DOHH2 (cell line): ENCODE results near the gene ZNF683.

Source experiments
- H3F3A ChIP-seq: fragments of 200-600 bp; sonication (generic), shearing (Covaris generic); 2 replicates; pipeline ENCODE4 v1.6.0; 2016; ENCODE audit warnings: antibody characterized with exemption, mild to moderate bottlenecking; ENCODE audit not compliant: control insufficient read depth, insufficient read depth
- H3K27ac ChIP-seq: fragments of 200-600 bp; sonication (generic); 2 replicates; pipeline ENCODE4 v1.5.1; 2014; ENCODE audit warnings: low read depth, mild to moderate bottlenecking, low read length, moderate library complexity
- H3K27me3 ChIP-seq: fragments of 200-600 bp; sonication (generic); 2 replicates; pipeline ENCODE4 v1.6.1; 2014; ENCODE audit warnings: mild to moderate bottlenecking, low read length, mixed read lengths; ENCODE audit not compliant: control insufficient read depth
- H3K36me3 ChIP-seq: fragments of 200-600 bp; sonication (generic); 2 replicates; pipeline ENCODE4 v1.6.1; 2014; ENCODE audit warnings: mild to moderate bottlenecking, low read length, moderate library complexity, mixed read lengths; ENCODE audit not compliant: control insufficient read depth
- H3K4me1 ChIP-seq: fragments of 200-600 bp; sonication (generic); 2 replicates; pipeline ENCODE4 v1.6.1; 2014; ENCODE audit warnings: mild to moderate bottlenecking, low read length, mixed read lengths; ENCODE audit not compliant: control insufficient read depth
- H3K4me2 ChIP-seq: fragments of 200-600 bp; sonication (generic); 2 replicates; pipeline ENCODE4 v1.6.0; 2014; ENCODE audit warnings: mild to moderate bottlenecking, low read length, moderate library complexity
- H3K4me3 ChIP-seq: fragments of 200-600 bp; sonication (generic); 2 replicates; pipeline ENCODE4 v1.5.1; 2014; ENCODE audit warnings: mild to moderate bottlenecking, low read length, mixed read lengths
- H3K79me2 ChIP-seq: fragments of 200-600 bp; sonication (generic); 2 replicates; pipeline ENCODE4 v1.6.1; 2014; ENCODE audit warnings: mild to moderate bottlenecking, low read length, mixed read lengths; ENCODE audit not compliant: control insufficient read depth
- H3K9me2 ChIP-seq: fragments of 200-600 bp; sonication (generic); replicated peaks from 2 replicates; pipeline ENCODE4 v1.6.1; 2014; ENCODE audit warnings: mild to moderate bottlenecking, low read length, mixed read lengths; ENCODE audit not compliant: control insufficient read depth
- H3K9me3 ChIP-seq: fragments of 200-600 bp; sonication (generic); 2 replicates; pipeline ENCODE4 v1.6.1; 2014; ENCODE audit warnings: antibody characterized with exemption, low read length, mixed read lengths; ENCODE audit not compliant: control insufficient read depth, insufficient read depth
- H4K20me1 ChIP-seq: fragments of 200-600 bp; sonication (generic); 2 replicates; pipeline ENCODE4 v1.6.0; 2014; ENCODE audit warnings: low read depth, mild to moderate bottlenecking, antibody characterized with exemption, low read length, moderate library complexity; ENCODE audit not compliant: control insufficient read depth, insufficient read depth
- CTCF ChIP-seq: fragments of 200-600 bp; sonication (generic); IDR thresholded peaks from one replicate; pipeline ENCODE4 v1.5.1; 2014; ENCODE audit warnings: antibody characterized with exemption, mild to moderate bottlenecking, low read depth, low read length; ENCODE audit not compliant: poor library complexity, severe bottlenecking
- EZH2phosphoT487 ChIP-seq: fragments of 200-600 bp; sonication (generic); IDR thresholded peaks from 2 replicates; pipeline ENCODE4 v1.6.1; 2017; ENCODE audit warnings: borderline replicate concordance, mild to moderate bottlenecking, antibody characterized with exemption, low read length, moderate library complexity, mixed read lengths

The ZNF683 gene

GRCh38 chr1:26405281-26405915 is 32.8 kb upstream of the ZNF683 start:
- no peaks in the 10 kb centered on the region for H3K9me2 ChIP-seq
- no peak overlapping the region for H3K4me2 ChIP-seq
- TF ChIP-seq CTCF, result no peak
- TF ChIP-seq EZH2phosphoT487, result no peak
- no peaks in the 10 kb centered on the region for H3K79me2 ChIP-seq
- H3K36me3 ChIP-seq, result no peaks in the 10 kb centered on the region
- H3K9me3 ChIP-seq, result no peaks in the 10 kb centered on the region
- H3K27ac ChIP-seq, result no peak overlapping the region
- no peak overlapping the region for H3K4me3 ChIP-seq
- no peaks in the 10 kb centered on the region for H3F3A ChIP-seq
- no peaks in the 10 kb centered on the region for H4K20me1 ChIP-seq
- peaks cover 15% of the 10 kb centered on the region for H3K4me1 ChIP-seq
- H3K27me3 ChIP-seq, result peaks cover 42% of the 10 kb centered on the region

GRCh38 chr1:26404641-26405040 is 32.1 kb upstream of the ZNF683 start:
- Histone ChIP-seq H3K79me2 (no peaks in the 10 kb centered on the region), H3K27me3 (peaks cover 40% of the 10 kb centered on the region), H3K27ac (no peak overlapping the region), H3K4me1 (peaks cover 11% of the 10 kb centered on the region), H3F3A (no peaks in the 10 kb centered on the region), H3K9me2 (no peaks in the 10 kb centered on the region), H4K20me1 (no peaks in the 10 kb centered on the region), H3K36me3 (no peaks in the 10 kb centered on the region), H3K4me2 (no peak overlapping the region), H3K4me3 (no peak overlapping the region), H3K9me3 (no peaks in the 10 kb centered on the region)
- no peak for TF ChIP-seq EZH2phosphoT487
- TF ChIP-seq CTCF, result no peak

GRCh38 chr1:26403656-26404055 is 31.1 kb upstream of the ZNF683 start:
- no peak for TF ChIP-seq EZH2phosphoT487
- TF ChIP-seq CTCF, result no peak
- H3K4me1 ChIP-seq, result peaks cover 1% of the 10 kb centered on the region
- H3K27me3 ChIP-seq, result peaks cover 30% of the 10 kb centered on the region
- H3F3A ChIP-seq, result no peaks in the 10 kb centered on the region
- no peak overlapping the region for H3K4me3 ChIP-seq
- no peaks in the 10 kb centered on the region for H4K20me1 ChIP-seq
- H3K79me2 ChIP-seq, result no peaks in the 10 kb centered on the region
- H3K27ac ChIP-seq, result no peak overlapping the region
- no peaks in the 10 kb centered on the region for H3K36me3 ChIP-seq
- H3K9me3 ChIP-seq, result no peaks in the 10 kb centered on the region
- no peak overlapping the region for H3K4me2 ChIP-seq
- H3K9me2 ChIP-seq, result no peaks in the 10 kb centered on the region
